PC-9 (cell line): ENCODE data around the gene POMGNT2.

Source experiments
- EZH2 ChIP-seq: fragments of 200-600 bp; sonication (generic); IDR thresholded peaks from 2 replicates; pipeline ENCODE4 v1.8.0; 2017; ENCODE audit warnings: antibody characterized with exemption, low read depth
- TF ChIP-seq, protein P1 (sequence below): fragments of 200-600 bp; sonication (generic); conservative IDR thresholded peaks from 2 replicates; pipeline ENCODE4 v1.6.1; 2017; ENCODE audit warnings: mixed run types, antibody characterized with exemption, mild to moderate bottlenecking, moderate library complexity

GRCh38 chr3:43113671-43114070 is 7.8 kb upstream of the POMGNT2 start:
- TF ChIP-seq, protein P1, sequence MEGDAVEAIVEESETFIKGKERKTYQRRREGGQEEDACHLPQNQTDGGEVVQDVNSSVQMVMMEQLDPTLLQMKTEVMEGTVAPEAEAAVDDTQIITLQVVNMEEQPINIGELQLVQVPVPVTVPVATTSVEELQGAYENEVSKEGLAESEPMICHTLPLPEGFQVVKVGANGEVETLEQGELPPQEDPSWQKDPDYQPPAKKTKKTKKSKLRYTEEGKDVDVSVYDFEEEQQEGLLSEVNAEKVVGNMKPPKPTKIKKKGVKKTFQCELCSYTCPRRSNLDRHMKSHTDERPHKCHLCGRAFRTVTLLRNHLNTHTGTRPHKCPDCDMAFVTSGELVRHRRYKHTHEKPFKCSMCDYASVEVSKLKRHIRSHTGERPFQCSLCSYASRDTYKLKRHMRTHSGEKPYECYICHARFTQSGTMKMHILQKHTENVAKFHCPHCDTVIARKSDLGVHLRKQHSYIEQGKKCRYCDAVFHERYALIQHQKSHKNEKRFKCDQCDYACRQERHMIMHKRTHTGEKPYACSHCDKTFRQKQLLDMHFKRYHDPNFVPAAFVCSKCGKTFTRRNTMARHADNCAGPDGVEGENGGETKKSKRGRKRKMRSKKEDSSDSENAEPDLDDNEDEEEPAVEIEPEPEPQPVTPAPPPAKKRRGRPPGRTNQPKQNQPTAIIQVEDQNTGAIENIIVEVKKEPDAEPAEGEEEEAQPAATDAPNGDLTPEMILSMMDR: no peak
- no peak for TF ChIP-seq EZH2
